WTC11 (cell line): Measurements from ENCODE around the gene TIPARP. TPM values are rescaled to one million over a fixed set of nuclear protein-coding genes. Genes with fewer than 3 reads are reported as not detected.

Source experiments
- ATAC-seq: fragments of 200-7000 bp; cut with Tn5 transposase; 2 replicates; pipeline ENCODE4 v1.10.0; 2021; ENCODE audit warnings: mild to moderate bottlenecking, moderate library complexity
- CTCF ChIA-PET: fragments of 300-600 bp; sonication (Branson Sonifier 250); formaldehyde crosslinking; loops from one replicate; lab custom pipeline; 2021; ENCODE audit warnings: antibody characterized with exemption; lab: Charles Lee
- POLR2A ChIA-PET: fragments of 350-600 bp; sonication (Branson Sonifier 250); formaldehyde crosslinking; loops from one replicate; lab custom pipeline; 2021; ENCODE audit warnings: antibody characterized with exemption; lab: Charles Lee
- DNase-seq: peaks from one replicate; pipeline ENCODE4 v3.0.0; 2021; ENCODE audit warnings: low spot score
- H3K27ac Mint-ChIP-seq: 2 replicates; pipeline ENCODE4 v1.8.0; 2021; ENCODE audit warnings: mixed read lengths
- H3K27me3 Mint-ChIP-seq: 2 replicates; pipeline ENCODE4 v1.8.0; 2021; ENCODE audit warnings: low read depth, mild to moderate bottlenecking, moderate library complexity, mixed read lengths
- H3K36me3 Mint-ChIP-seq: 2 replicates; pipeline ENCODE4 v1.8.0; 2021; ENCODE audit warnings: mixed read lengths
- H3K4me1 Mint-ChIP-seq: 2 replicates; pipeline ENCODE4 v1.8.0; 2022; ENCODE audit warnings: mixed read lengths
- H3K4me3 Mint-ChIP-seq: 2 replicates; pipeline ENCODE4 v1.8.0; 2021; ENCODE audit warnings: mild to moderate bottlenecking, moderate library complexity, mixed read lengths
- H3K9me3 Mint-ChIP-seq: 2 replicates; pipeline ENCODE4 v1.8.0; 2021; ENCODE audit warnings: mixed read lengths
- CBFB ChIP-seq: sonication (generic); formaldehyde crosslinking; IDR thresholded peaks from 2 replicates; pipeline ENCODE4 v1.8.1; 2022; ENCODE audit warnings: mild to moderate bottlenecking, low read depth, missing genetic modification reagents
- CDX4 ChIP-seq: fragments of 250-450 bp; sonication (Bioruptor Pico); IDR thresholded peaks from 2 replicates; pipeline ENCODE4 v1.9.0; 2021; ENCODE audit warnings: moderate library complexity, mild to moderate bottlenecking, inconsistent platforms, borderline replicate concordance
- CREB1 ChIP-seq: sonication (generic); formaldehyde crosslinking; IDR thresholded peaks from 2 replicates; pipeline ENCODE4 v1.8.0; 2023; ENCODE audit warnings: mild to moderate bottlenecking, missing genetic modification reagents
- CREM ChIP-seq: sonication (generic); formaldehyde crosslinking; IDR thresholded peaks from 2 replicates; pipeline ENCODE4 v1.8.1; 2022; ENCODE audit warnings: mild to moderate bottlenecking, missing genetic modification reagents, moderate library complexity
- CTCF ChIP-seq: fragments of 200-600 bp; IDR thresholded peaks from 2 replicates; pipeline ENCODE4 v1.8.0; 2022; ENCODE audit warnings: antibody characterized with exemption
- E2F4 ChIP-seq: sonication (generic); formaldehyde crosslinking; IDR thresholded peaks from 2 replicates; pipeline ENCODE4 v1.8.1; 2022; ENCODE audit warnings: low read depth, mild to moderate bottlenecking, moderate library complexity, missing genetic modification reagents, borderline replicate concordance
- EMX1 ChIP-seq: fragments of 250-450 bp; sonication (Bioruptor Pico); IDR thresholded peaks from 2 replicates; pipeline ENCODE4 v1.8.0; 2021; ENCODE audit warnings: mild to moderate bottlenecking
- GRHL2 ChIP-seq: fragments of 250-450 bp; sonication (Bioruptor Pico); IDR thresholded peaks from 2 replicates; pipeline ENCODE4 v1.8.0; 2022; ENCODE audit warnings: mild to moderate bottlenecking, moderate library complexity; ENCODE audit not compliant: insufficient replicate concordance, severe bottlenecking
- IRF1 ChIP-seq: sonication (generic); formaldehyde crosslinking; IDR thresholded peaks from 2 replicates; pipeline ENCODE4 v1.8.0; 2023; ENCODE audit warnings: missing genetic modification reagents
- NFE2L1 ChIP-seq: sonication (generic); formaldehyde crosslinking; IDR thresholded peaks from 2 replicates; pipeline ENCODE4 v1.8.1; 2023; ENCODE audit warnings: missing genetic modification reagents
- NR1H2 ChIP-seq: sonication (generic); formaldehyde crosslinking; IDR thresholded peaks from 2 replicates; pipeline ENCODE4 v1.9.0; 2021; ENCODE audit warnings: mild to moderate bottlenecking, moderate library complexity, missing genetic modification reagents
- NR2C2 ChIP-seq: sonication (generic); formaldehyde crosslinking; IDR thresholded peaks from 2 replicates; pipeline ENCODE4 v1.8.0; 2022; ENCODE audit warnings: mild to moderate bottlenecking, missing genetic modification reagents
- RORB ChIP-seq: fragments of 250-450 bp; sonication (Bioruptor Pico); IDR thresholded peaks from 2 replicates; pipeline ENCODE4 v1.9.0; 2021; ENCODE audit warnings: mild to moderate bottlenecking
- SOX15 ChIP-seq: fragments of 250-450 bp; sonication (Bioruptor Pico); IDR thresholded peaks from 2 replicates; pipeline ENCODE4 v1.9.0; 2021; ENCODE audit warnings: mild to moderate bottlenecking
- SP1 ChIP-seq: sonication (generic); formaldehyde crosslinking; conservative IDR thresholded peaks from 2 replicates; pipeline ENCODE4 v1.8.1; 2022; ENCODE audit warnings: missing genetic modification reagents
- TEAD4 ChIP-seq: sonication (generic); formaldehyde crosslinking; IDR thresholded peaks from 2 replicates; pipeline ENCODE4 v1.8.0; 2022; ENCODE audit warnings: mild to moderate bottlenecking, missing genetic modification reagents
- USF1 ChIP-seq: sonication (generic); formaldehyde crosslinking; IDR thresholded peaks from 2 replicates; pipeline ENCODE4 v1.8.0; 2022; ENCODE audit warnings: mild to moderate bottlenecking, missing genetic modification reagents
- ZBTB21 ChIP-seq: sonication (generic); formaldehyde crosslinking; IDR thresholded peaks from 2 replicates; pipeline ENCODE4 v1.8.1; 2023; ENCODE audit warnings: mild to moderate bottlenecking, missing genetic modification reagents, borderline replicate concordance
- ZMAT4 ChIP-seq: fragments of 250-450 bp; sonication (Bioruptor Pico); IDR thresholded peaks from 2 replicates; pipeline ENCODE4 v1.9.0; 2021; ENCODE audit warnings: mild to moderate bottlenecking
- ZNF532 ChIP-seq: fragments of 250-450 bp; sonication (Bioruptor Pico); IDR thresholded peaks from 2 replicates; pipeline ENCODE4 v1.9.0; 2021; ENCODE audit warnings: mild to moderate bottlenecking, borderline replicate concordance
- total RNA-seq: library from RNA; stranded (reverse); gene quantifications from 3 replicates; pipeline ENCODE4 v1.2.3, GENCODE V29; 2021

TIPARP gene
- total RNA-seq, 1 experiment from 2014 or later = 5.6 TPM

GRCh38 chr3:156632601-156633000 lies 41.8 kb upstream of the TIPARP start:
- TF ChIP-seq SOX15 (CRISPR knock-in tag) = no peak
- no peak for TF ChIP-seq CREM (CRISPR knock-in tag)
- TF ChIP-seq ZNF532 (CRISPR knock-in tag) = no peak
- no peak for TF ChIP-seq SP1 (CRISPR knock-in tag)
- TF ChIP-seq CTCF = no peak
- TF ChIP-seq CBFB (CRISPR knock-in tag) = no peak
- no peak for TF ChIP-seq NR2C2
- no peak for TF ChIP-seq NFE2L1
- no peak for TF ChIP-seq NR1H2 (CRISPR knock-in tag)
- no peak for TF ChIP-seq TEAD4
- no peak for TF ChIP-seq EMX1 (CRISPR knock-in tag)
- no peak for TF ChIP-seq RORB (CRISPR knock-in tag)
- no peak for TF ChIP-seq ZMAT4 (CRISPR knock-in tag)
- TF ChIP-seq CREB1 (CRISPR knock-in tag) = no peak
- TF ChIP-seq E2F4 (CRISPR knock-in tag) = no peak
- TF ChIP-seq GRHL2 = no peak
- TF ChIP-seq CDX4 (CRISPR knock-in tag) = no peak
- no peak for TF ChIP-seq USF1 (CRISPR knock-in tag)
- no peak for TF ChIP-seq IRF1 (CRISPR knock-in tag)
- no peak for TF ChIP-seq ZBTB21
- POLR2A ChIA-PET = no interaction called here
- no peaks in the 10 kb centered on the region for H3K36me3 Mint-ChIP-seq
- CTCF ChIA-PET = no interaction called here
- H3K4me1 Mint-ChIP-seq = peaks cover 31% of the 10 kb centered on the region
- H3K4me3 Mint-ChIP-seq = no peak overlapping the region
- H3K9me3 Mint-ChIP-seq = no peaks in the 10 kb centered on the region
- H3K27ac Mint-ChIP-seq = no peak overlapping the region
- ATAC-seq (no peak), DNase-seq (no peak)
- no peaks in the 10 kb centered on the region for H3K27me3 Mint-ChIP-seq
